ENCODE data around the gene PPP2R2C. TPM values are rescaled to one million over a fixed set of nuclear protein-coding genes. Genes with fewer than 3 reads are reported as not detected.
A peak's percentile ranks its signal among the peaks of the same experiment; 100 is the strongest.

PPP2R2C gene
- not detected for total RNA-seq

DNA sequence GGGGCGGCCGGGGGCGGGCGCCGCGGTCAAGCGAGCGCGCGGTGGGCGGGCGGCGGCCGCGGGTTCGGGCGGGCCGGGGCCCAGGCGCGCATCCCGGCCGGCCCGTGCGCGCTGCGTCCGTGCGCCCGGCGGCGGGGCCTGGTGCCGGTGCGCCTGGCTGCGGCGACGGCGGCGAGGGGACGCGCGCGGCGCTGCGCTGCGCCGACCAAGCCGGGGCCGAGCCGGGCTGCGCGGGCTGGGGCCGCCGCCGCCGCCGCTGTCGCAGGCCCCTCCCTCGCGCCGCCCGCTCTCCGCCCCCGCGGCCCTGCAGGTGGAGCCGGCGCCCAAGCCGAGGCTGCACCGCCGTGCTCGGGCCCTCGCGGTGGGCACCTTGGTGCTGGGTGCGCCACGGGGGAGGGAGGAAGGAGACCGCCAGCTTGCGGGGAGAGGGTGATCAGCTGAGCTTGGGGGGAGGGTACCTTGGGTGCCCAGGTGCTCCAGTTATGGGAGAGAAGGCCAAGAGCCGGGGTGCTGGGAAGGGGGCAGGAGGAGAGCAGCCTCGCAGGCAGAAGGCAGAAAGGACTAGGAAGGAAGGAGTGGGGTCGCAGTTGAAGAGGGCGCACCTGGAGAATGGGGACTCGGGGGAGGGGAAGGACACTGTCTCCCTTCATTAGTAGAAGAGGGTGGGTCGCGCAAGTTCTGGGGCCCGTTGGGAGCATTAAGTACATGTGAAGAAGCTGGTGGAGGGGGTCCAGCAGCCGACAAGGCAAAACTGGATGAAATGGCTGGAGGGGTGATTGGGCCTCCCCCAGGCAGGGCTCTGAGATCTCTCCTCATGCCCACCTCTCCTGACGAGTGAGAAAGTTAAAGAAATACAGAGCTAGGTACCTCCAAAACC lies at the start of gene PPP2R2C:
TSS of gene PPP2R2C (minus strand) at position 228 of the 877 bp plus-strand sequence. CDS start 385 bp downstream, outside the sequence.
- H3K27me3 Mint-ChIP-seq (ENCODE audit: low read depth): peaks cover 53% of the 10 kb centered on the region
- H3K27ac Mint-ChIP-seq: no peak within 1 kb of the TSS
- no peaks in the 10 kb centered on the region for H3K4me1 Mint-ChIP-seq (ENCODE audit: low read depth)
- no peaks in the 10 kb centered on the region for H3K9me3 Mint-ChIP-seq
- H3K4me3 Mint-ChIP-seq: peak within 1 kb of the TSS; percentile 44 to 51
- DNase-seq: no peak
- peak; percentile 34 to 41 for ATAC-seq (replicated peaks in 1 of 2)
- no peaks in the 10 kb centered on the region for H3K36me3 Mint-ChIP-seq (ENCODE audit: insufficient read depth in 2 of 2)

DNA sequence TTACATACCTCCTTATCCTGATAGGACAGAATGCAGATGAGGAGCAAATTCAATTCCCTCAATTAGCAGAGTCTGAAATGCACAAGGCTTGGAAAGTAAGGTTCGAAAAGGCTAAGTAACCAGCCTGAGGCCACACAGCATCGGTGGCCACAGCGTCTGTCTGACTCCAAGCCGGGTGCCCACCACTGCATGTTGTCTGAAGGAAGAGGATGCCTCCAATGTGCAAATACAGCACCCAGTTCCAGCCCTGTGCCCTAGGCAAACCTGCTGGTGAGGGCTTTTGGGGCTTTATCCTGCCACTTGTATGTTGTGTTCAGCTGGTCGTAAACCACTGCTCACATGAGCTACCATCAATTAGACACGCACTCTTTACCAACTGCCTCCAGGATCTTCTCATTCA lies 48.6 kb upstream of the PPP2R2C start:
- no peaks in the 10 kb centered on the region for H3K36me3 Mint-ChIP-seq (ENCODE audit: insufficient read depth in 2 of 2)
- no peaks in the 10 kb centered on the region for H3K4me1 Mint-ChIP-seq (ENCODE audit: low read depth)
- no peak overlapping the region for H3K27ac Mint-ChIP-seq
- DNase-seq (no peak), ATAC-seq (replicated peaks in 1 of 2) (no peak)
- H3K27me3 Mint-ChIP-seq (ENCODE audit: low read depth): no peaks in the 10 kb centered on the region
- H3K9me3 Mint-ChIP-seq: no peaks in the 10 kb centered on the region
- no peak overlapping the region for H3K4me3 Mint-ChIP-seq

DNA sequence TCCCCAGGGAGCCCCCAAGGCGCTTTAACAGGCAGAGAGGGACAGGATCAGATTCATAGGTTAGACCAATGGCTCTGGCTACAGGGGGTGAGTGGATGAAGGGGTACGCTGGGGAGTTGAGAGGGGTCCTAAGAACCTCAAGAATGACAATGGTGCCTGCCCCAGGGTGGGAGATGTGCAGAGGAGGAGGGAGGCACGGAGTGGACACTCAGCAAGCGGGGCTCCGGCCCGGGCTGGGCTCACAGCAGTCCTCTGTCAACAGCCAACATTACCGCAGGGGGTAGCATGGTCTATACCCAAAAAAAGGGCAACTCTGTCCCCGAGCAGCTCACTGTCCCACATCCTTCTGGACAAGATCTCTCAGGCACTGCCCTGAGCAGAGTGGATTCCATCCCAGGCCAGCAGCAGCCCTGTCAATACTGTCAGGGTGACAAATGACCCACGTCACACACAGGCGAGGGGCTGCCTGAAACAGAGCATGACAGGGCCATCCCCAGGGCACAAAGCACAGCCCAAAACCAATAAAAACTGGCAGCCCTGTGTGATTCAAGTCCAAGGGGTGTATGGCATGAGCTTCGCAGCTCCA lies 47.7 kb upstream of the PPP2R2C start:
- no peak overlapping the region for H3K27ac Mint-ChIP-seq
- H3K4me1 Mint-ChIP-seq (ENCODE audit: low read depth): no peaks in the 10 kb centered on the region
- ATAC-seq (replicated peaks in 1 of 2) (no peak), DNase-seq (no peak)
- H3K9me3 Mint-ChIP-seq: no peaks in the 10 kb centered on the region
- H3K4me3 Mint-ChIP-seq: no peak overlapping the region
- no peaks in the 10 kb centered on the region for H3K27me3 Mint-ChIP-seq (ENCODE audit: low read depth)
- no peaks in the 10 kb centered on the region for H3K36me3 Mint-ChIP-seq (ENCODE audit: insufficient read depth in 2 of 2)

DNA sequence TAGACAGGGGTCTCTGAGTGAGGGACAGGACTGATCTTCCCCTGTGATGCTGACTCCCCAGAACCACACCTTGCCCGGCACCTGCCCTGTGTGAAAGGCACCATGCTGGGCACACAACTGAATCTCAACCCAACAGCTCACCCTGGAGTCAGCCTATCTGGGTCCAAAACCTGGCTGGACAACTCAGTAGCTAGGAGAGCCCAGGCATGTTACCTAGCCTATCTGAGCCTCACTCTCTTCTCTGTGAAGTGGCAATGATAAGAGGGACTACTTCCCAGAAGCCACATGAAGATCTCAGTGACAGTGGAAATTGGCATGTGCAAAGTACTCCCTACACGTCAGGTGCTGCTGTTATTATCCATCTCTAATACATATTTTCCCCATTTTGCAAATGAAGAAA lies 44.8 kb upstream of the PPP2R2C start:
- Mint-ChIP-seq H3K9me3 (peaks cover 0 to 4% of the 10 kb centered on the region in 2 donors), H3K36me3 (ENCODE audit: insufficient read depth in 2 of 2) (peaks cover 0 to 2% of the 10 kb centered on the region in 2 donors), H3K27ac (no peak overlapping the region), H3K4me1 (ENCODE audit: low read depth) (no peaks in the 10 kb centered on the region), H3K27me3 (ENCODE audit: low read depth) (no peaks in the 10 kb centered on the region), H3K4me3 (no peak overlapping the region)
- no peak for DNase-seq
- ATAC-seq (replicated peaks in 1 of 2): no peak

DNA sequence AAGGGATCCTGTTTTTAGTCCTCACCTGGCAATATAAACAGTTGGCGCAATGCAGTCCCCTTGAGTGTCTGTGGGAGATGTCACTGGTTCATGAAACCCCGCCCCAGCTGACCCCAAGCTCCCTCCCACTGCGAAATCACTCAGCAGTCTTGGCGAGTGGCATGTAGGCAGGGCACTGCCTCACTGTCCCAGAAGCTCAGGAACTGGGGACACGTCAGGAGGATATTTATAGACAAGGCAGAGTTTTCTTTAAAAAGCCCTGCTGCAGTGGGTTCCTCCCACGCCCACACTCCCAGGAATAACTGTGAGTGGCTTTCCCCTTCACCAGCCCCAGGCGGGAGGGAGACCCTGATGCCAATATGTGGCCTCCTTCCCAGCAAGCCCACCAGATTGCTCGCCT lies 44.3 kb upstream of the PPP2R2C start:
- no peak for DNase-seq
- ATAC-seq (replicated peaks in 1 of 2): no peak
- Mint-ChIP-seq H3K27ac (no peak overlapping the region), H3K27me3 (ENCODE audit: low read depth) (no peaks in the 10 kb centered on the region), H3K36me3 (ENCODE audit: insufficient read depth in 2 of 2) (peaks cover 0 to 2% of the 10 kb centered on the region in 2 donors), H3K4me1 (ENCODE audit: low read depth) (no peaks in the 10 kb centered on the region), H3K4me3 (no peak overlapping the region), H3K9me3 (peaks cover 0 to 4% of the 10 kb centered on the region in 2 donors)

DNA sequence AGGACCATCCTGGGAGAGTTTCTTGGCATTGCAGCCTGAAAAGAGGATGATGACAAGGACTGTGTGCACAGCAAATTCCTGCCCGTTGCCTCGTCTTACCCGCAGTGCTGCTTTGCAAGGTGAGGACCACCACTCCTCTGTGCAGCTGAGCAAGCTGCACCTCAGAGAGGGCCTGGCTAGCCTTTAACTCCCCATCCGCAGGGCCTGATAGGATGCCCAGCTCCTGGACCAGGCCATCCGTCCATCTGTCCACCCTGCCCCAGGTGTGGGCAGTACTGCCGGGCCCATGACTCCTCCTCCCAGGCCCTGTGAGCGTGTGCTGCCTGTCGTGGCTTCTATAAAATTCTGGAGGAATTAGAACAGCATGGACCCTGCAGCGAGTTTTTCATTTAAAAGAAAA lies 43.9 kb upstream of the PPP2R2C start:
- ATAC-seq (replicated peaks in 1 of 2) (no peak), DNase-seq (no peak)
- H3K27me3 Mint-ChIP-seq (ENCODE audit: low read depth): no peaks in the 10 kb centered on the region
- peaks cover 0 to 4% of the 10 kb centered on the region in 2 donors for H3K9me3 Mint-ChIP-seq
- no peak overlapping the region for H3K4me3 Mint-ChIP-seq
- H3K4me1 Mint-ChIP-seq (ENCODE audit: low read depth): no peaks in the 10 kb centered on the region
- peaks cover 0 to 2% of the 10 kb centered on the region in 2 donors for H3K36me3 Mint-ChIP-seq (ENCODE audit: insufficient read depth in 2 of 2)
- no peak overlapping the region for H3K27ac Mint-ChIP-seq

DNA sequence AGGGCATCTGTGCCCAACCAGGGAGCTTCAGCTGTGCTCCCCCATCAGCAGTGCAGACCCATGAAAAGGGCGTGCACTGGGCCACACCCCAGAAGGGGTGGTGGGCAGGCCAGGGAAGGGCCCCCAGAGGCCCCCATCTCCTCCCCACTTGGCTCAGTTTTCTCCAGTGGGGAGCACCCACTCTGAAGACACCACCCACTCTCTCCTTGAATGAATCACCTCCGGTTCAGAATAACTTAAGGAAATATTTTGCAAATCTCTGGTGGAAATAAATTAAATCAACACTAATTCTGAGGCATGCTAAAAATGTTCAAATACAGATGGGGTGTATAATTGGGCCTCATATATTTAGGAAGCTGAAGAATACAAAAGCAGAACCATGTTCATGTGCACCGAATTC lies 41.3 kb upstream of the PPP2R2C start:
- Mint-ChIP-seq H3K4me3 (no peak overlapping the region), H3K27ac (no peak overlapping the region), H3K4me1 (ENCODE audit: low read depth) (no peaks in the 10 kb centered on the region), H3K9me3 (peaks cover 5 to 8% of the 10 kb centered on the region in 2 donors), H3K36me3 (ENCODE audit: insufficient read depth in 2 of 2) (peaks cover 3 to 6% of the 10 kb centered on the region in 2 donors), H3K27me3 (ENCODE audit: low read depth) (no peaks in the 10 kb centered on the region)
- DNase-seq (no peak), ATAC-seq (replicated peaks in 1 of 2) (no peak)

DNA sequence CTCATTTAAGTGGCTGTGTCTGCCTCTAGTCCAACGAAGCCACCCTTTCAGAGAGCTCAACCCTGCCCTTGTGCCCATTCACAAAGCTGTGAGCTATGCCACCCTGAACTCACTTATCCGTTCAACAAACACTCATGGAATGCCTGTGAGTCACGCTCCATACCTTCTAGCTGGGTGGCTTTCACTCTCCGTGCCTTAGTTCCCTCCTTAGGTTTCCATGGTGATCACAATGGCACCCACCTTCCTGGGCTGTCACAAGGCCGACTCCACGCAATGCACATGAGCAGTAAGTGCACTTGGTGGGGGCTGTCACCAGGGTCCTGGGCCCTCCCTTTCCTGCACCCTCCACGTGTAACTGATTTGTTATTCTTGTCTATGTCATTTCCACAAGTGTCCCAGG lies 37.2 kb upstream of the PPP2R2C start:
- H3K27ac Mint-ChIP-seq: no peak overlapping the region
- peaks cover 7 to 8% of the 10 kb centered on the region in 2 donors for H3K36me3 Mint-ChIP-seq (ENCODE audit: insufficient read depth in 2 of 2)
- H3K27me3 Mint-ChIP-seq (ENCODE audit: low read depth): no peaks in the 10 kb centered on the region
- DNase-seq (no peak), ATAC-seq (replicated peaks in 1 of 2) (no peak)
- H3K4me3 Mint-ChIP-seq: no peak overlapping the region
- H3K4me1 Mint-ChIP-seq (ENCODE audit: low read depth): no peaks in the 10 kb centered on the region
- peaks cover 8 to 17% of the 10 kb centered on the region in 2 donors for H3K9me3 Mint-ChIP-seq

DNA sequence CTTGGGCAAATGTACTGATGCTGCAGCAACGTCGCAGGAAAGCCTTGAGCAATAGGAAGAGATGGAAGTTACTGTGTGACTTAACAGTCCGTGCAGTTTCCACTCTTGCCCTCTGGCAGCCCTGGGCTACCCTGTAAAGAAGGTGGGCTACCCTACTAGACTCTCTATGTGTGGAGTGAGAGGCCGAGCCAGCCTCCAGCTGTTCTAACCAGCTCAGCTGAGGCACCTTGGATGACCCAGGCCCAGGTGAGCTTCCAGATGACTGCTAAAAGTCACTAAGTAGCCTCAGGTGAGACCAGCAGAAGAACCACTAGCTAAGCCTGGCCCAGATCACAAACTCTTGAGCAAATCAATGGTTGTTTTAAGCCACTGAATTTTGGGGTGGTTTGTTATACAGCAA lies 34.9 kb upstream of the PPP2R2C start:
- Mint-ChIP-seq H3K36me3 (ENCODE audit: insufficient read depth in 2 of 2) (peaks cover 6 to 15% of the 10 kb centered on the region in 2 donors), H3K9me3 (peaks cover 11 to 19% of the 10 kb centered on the region in 2 donors), H3K4me3 (no peak overlapping the region), H3K4me1 (ENCODE audit: low read depth) (no peaks in the 10 kb centered on the region), H3K27ac (no peak overlapping the region), H3K27me3 (ENCODE audit: low read depth) (peaks cover 9% of the 10 kb centered on the region)
- DNase-seq (no peak), ATAC-seq (replicated peaks in 1 of 2) (no peak)

DNA sequence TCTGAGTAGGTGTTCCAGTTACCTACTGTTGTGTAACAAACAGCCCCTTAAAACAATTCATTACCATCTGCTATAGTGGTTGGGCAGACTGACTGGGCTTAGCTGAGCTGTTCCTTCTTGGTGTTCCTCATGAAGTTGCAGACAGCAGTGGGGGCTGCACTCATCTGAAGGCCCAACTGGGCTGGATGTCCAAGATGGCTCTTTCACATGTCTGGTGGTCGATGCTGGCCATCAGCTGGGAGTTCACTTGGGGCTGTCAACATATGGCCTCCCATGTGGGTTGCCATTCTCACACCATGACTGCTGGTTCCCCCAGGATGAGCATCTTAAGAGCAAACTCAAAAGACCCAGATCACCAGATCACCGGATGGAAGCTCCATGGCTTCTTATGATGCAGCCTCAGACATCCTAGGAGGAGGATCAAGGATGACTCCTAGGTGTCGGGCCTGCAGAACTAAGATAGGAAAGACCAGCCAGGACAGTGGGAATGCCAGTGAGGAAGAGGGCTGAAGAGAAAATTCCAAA lies 34.3 kb upstream of the PPP2R2C start:
- Mint-ChIP-seq H3K27me3 (ENCODE audit: low read depth) (peaks cover 9% of the 10 kb centered on the region), H3K36me3 (ENCODE audit: insufficient read depth in 2 of 2) (peaks cover 6 to 15% of the 10 kb centered on the region in 2 donors), H3K4me3 (no peak overlapping the region), H3K4me1 (ENCODE audit: low read depth) (no peaks in the 10 kb centered on the region), H3K9me3 (peaks cover 11 to 19% of the 10 kb centered on the region in 2 donors), H3K27ac (no peak overlapping the region)
- no peak for DNase-seq
- ATAC-seq (replicated peaks in 1 of 2): no peak

DNA sequence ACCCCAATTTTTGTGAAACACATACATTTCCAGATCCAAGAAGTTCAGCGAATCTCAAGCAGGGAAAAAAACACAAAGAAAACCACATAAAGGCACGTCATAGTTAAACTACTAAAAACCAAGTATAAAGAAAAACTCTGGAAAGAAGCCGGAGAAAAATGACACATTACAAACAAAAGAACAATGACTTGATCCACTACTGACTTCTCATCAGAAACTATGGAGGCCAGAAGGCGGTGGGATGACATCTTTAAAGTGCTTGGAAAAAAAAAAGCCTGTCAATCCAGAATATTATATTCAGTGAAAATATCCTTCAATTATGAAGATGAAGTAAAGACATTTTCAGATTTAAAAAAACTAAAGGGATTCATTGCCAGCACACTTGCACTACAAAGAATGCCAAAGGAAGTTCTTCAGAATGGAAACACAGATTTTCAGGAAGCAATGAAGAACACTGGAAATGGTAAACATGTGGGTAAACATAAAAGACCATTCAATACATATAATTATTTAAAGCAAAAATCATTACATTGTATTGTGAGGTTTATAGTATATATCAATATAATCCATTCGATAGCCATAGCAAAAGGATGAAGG lies 32.6 kb upstream of the PPP2R2C start:
- no peak overlapping the region for H3K27ac Mint-ChIP-seq
- peaks cover 5 to 15% of the 10 kb centered on the region in 2 donors for H3K9me3 Mint-ChIP-seq
- peaks cover 2 to 11% of the 10 kb centered on the region in 2 donors for H3K36me3 Mint-ChIP-seq (ENCODE audit: insufficient read depth in 2 of 2)
- no peak overlapping the region for H3K4me3 Mint-ChIP-seq
- H3K4me1 Mint-ChIP-seq (ENCODE audit: low read depth): no peaks in the 10 kb centered on the region
- DNase-seq (no peak), ATAC-seq (replicated peaks in 1 of 2) (no peak)
- H3K27me3 Mint-ChIP-seq (ENCODE audit: low read depth): peaks cover 20% of the 10 kb centered on the region

DNA sequence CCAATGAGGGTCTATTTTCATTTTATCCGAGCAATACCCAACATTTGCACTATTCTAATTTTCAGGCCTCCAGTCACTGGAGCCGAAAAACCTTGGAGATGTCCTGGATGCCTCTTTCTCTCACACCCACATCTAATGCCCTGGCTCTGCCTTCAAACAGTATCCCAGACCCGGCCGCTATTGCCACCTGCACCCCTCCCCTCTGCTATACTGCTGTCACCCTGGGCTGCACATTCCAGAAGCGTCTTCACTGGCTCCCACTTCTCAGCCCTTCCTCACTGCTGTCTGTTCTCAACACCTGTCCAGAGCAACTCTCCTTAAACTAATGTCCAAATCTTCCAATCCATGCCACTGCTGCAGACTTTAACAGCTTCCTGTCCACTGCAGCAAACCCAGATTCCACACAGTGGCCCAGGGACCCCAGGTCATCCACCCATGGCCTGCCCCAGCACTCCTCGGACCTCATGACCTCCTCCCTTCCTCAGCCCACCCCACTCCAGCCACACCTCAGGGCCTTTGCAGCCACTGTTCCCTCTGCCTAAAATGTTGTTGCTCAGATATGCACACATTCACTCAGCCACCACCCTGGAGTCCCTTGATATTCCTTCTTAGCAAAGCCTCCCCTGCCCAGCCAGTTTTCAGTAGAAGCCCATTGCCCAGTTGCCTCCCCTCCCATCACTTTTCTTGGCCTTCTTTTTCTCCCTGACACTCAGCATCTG lies 30.5 kb upstream of the PPP2R2C start:
- H3K27me3 Mint-ChIP-seq (ENCODE audit: low read depth): peaks cover 20% of the 10 kb centered on the region
- ATAC-seq (replicated peaks in 1 of 2) (no peak), DNase-seq (no peak)
- no peak overlapping the region for H3K4me3 Mint-ChIP-seq
- H3K36me3 Mint-ChIP-seq (ENCODE audit: insufficient read depth in 2 of 2): peaks cover 2 to 11% of the 10 kb centered on the region in 2 donors
- no peaks in the 10 kb centered on the region for H3K4me1 Mint-ChIP-seq (ENCODE audit: low read depth)
- H3K9me3 Mint-ChIP-seq: peaks cover 5 to 15% of the 10 kb centered on the region in 2 donors
- H3K27ac Mint-ChIP-seq: no peak overlapping the region

Data from activated T-cell treated with anti-CD3 and anti-CD28 coated beads, Interleukin-2, amount 50 U/mL, for 72 hours (primary cell).